CD4-positive, alpha-beta T cell (primary cell): ENCODE results near the gene NR1I2. TPM values are rescaled to one million over a fixed set of nuclear protein-coding genes. Genes with fewer than 3 reads are reported as not detected.

ENCODE experiments used
- ATAC-seq: fragments of 200-7000 bp; cut with Tn5 transposase; one replicate; pipeline ENCODE4 v1.10.0; 2022; ENCODE audit warnings: mild to moderate bottlenecking; ENCODE audit not compliant: poor library complexity
- CTCF ChIA-PET: fragments of 350-600 bp; sonication (Branson Sonifier 250); formaldehyde crosslinking; loops from one replicate; lab custom pipeline; 2021; ENCODE audit warnings: antibody characterized with exemption, inconsistent platforms; lab: Charles Lee
- POLR2A ChIA-PET: fragments of 350-600 bp; sonication (Branson Sonifier 250); formaldehyde crosslinking; loops from one replicate; lab custom pipeline; 2021; ENCODE audit warnings: antibody characterized with exemption, inconsistent platforms; lab: Charles Lee
- DNase-seq, 14 experiments: peaks; one replicate each; pipeline ENCODE4 v3.0.0-alpha.2; 2013 to 2020; ENCODE audit warnings: mixed read lengths in 2 of 14
- H3K27ac ChIP-seq, 2 donors: one replicate each; pipeline versions ENCODE4 v1.5.1 to v1.7.0; 2013; ENCODE audit warnings: low read length in 2 of 2, low read depth in 1 of 2, mild to moderate bottlenecking in 1 of 2
- H3K27me3 ChIP-seq, 2 experiments: 1 replicate in 1 of 2; 2 replicates in 1 of 2; pipeline versions ENCODE4 v1.6.1 to v1.7.0; 2013; ENCODE audit warnings: low read length in 2 of 2, control low read depth in 1 of 2, mild to moderate bottlenecking in 1 of 2, moderate library complexity in 1 of 2; ENCODE audit not compliant: insufficient read depth in 2 of 2, control insufficient read depth in 1 of 2
- H3K36me3 ChIP-seq: one replicate; pipeline ENCODE4 v1.6.1; 2013; ENCODE audit warnings: low read length, control low read depth; ENCODE audit not compliant: insufficient read depth
- H3K4me1 ChIP-seq: one replicate; pipeline ENCODE4 v1.6.1; 2013; ENCODE audit warnings: low read length, control low read depth; ENCODE audit not compliant: insufficient read depth
- H3K4me3 ChIP-seq: one replicate; pipeline ENCODE4 v1.5.1; 2013; ENCODE audit warnings: mild to moderate bottlenecking, low read length, moderate library complexity
- H3K9me3 ChIP-seq, 2 experiments: 1 replicate in 1 of 2; 2 replicates in 1 of 2; pipeline versions ENCODE4 v1.6.1 to v1.7.0; 2013; ENCODE audit warnings: low read length in 2 of 2, mild to moderate bottlenecking in 2 of 2, control low read depth in 1 of 2, moderate library complexity in 1 of 2; ENCODE audit not compliant: control insufficient read depth in 1 of 2, insufficient read depth in 1 of 2
- H3K27ac Mint-ChIP-seq: one replicate; pipeline ENCODE4 v1.8.0; 2020; ENCODE audit warnings: mixed read lengths
- H3K27me3 Mint-ChIP-seq: one replicate; pipeline ENCODE4 v1.8.0; 2021; ENCODE audit warnings: mixed read lengths
- H3K36me3 Mint-ChIP-seq: one replicate; pipeline ENCODE4 v1.8.0; 2021; ENCODE audit warnings: low read depth, mixed read lengths
- H3K4me1 Mint-ChIP-seq: one replicate; pipeline ENCODE4 v1.8.0; 2021; ENCODE audit warnings: low read depth, mixed read lengths
- H3K4me3 Mint-ChIP-seq: one replicate; pipeline ENCODE4 v1.8.0; 2020; ENCODE audit warnings: mild to moderate bottlenecking, mixed read lengths
- H3K9me3 Mint-ChIP-seq: one replicate; pipeline ENCODE4 v1.8.0; 2020; ENCODE audit warnings: mixed read lengths
- intact Hi-C, 2 experiments: fragments of 100-400 bp; cut with DNase I in 1 of 2; cut with micrococcal nuclease in 1 of 2; formaldehyde crosslinking; loops; one replicate each; pipeline versions ENCODE4 v1.15.1 to v1.9.0; 2023 to 2025; cut with DNase I, micrococcal nuclease
- total RNA-seq, 174 experiments: library from RNA in 2 of 174; stranded (reverse) in 2 of 174; gene quantifications; one replicate each; pipeline ENCODE4 v1.2.3 and lab custom pipeline; 2021 to 2026
- TF ChIP-seq, protein P1 (sequence below): fragments of 200-600 bp; IDR thresholded peaks from one replicate; pipeline ENCODE4 v1.8.0; 2022; ENCODE audit warnings: antibody characterized with exemption, mild to moderate bottlenecking

NR1I2 gene
- total RNA-seq, 2 experiments from 2014 or later: 0.25 TPM; not detected in 1

DNA sequence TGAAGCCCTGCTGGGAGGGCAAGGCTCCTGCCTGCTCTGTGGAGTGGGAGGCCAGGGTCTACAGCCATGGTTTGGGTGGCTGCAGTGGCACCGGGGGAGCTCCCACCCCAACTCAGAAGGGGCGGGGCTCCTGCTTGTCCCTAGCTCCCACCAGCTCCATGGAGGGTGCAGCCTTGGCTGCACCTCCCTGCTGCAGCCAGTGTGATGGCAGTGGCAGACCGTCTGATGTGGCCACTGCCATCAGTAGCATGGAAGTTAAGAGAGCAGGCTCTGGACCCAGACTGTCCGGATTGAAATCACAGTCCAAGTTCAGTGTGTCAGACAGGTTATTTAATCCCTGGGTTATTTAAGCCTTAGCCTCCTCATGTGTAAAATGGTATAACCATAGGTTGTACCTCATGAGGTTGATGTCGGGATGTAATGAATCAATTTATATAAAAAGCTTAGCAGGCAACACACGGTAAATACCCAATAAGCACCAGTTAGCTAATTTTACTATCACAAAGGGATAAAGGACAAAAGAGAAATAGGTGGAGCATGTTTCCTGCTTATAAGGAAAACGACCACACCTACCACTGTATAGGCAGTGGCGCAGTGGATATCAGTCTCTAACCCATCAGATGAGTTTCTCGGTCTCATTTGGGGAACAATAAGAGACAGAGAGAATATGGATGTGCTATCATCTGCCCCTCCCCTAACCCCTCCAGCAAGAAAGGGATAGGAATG, 13.1 kb upstream of the NR1I2 start:
- intact Hi-C loops: no loop called here
- ChIA-PET CTCF (no interaction called here), POLR2A (no interaction called here)
- H3K4me3 ChIP-seq: no peak overlapping the region
- Mint-ChIP-seq H3K9me3 (no peaks in the 10 kb centered on the region), H3K27me3 (peaks cover 11% of the 10 kb centered on the region), H3K4me1 (no peaks in the 10 kb centered on the region), H3K4me3 (no peak overlapping the region), H3K36me3 (no peaks in the 10 kb centered on the region), H3K27ac (no peak overlapping the region)
- no peak overlapping the region for H3K27ac ChIP-seq
- H3K9me3 ChIP-seq: peaks cover 0 to 7% of the 10 kb centered on the region in 2 experiments
- DNase-seq: no peak
- no peaks in the 10 kb centered on the region for H3K36me3 ChIP-seq
- ATAC-seq: no peak
- no peaks in the 10 kb centered on the region for H3K4me1 ChIP-seq
- TF ChIP-seq, protein P1, sequence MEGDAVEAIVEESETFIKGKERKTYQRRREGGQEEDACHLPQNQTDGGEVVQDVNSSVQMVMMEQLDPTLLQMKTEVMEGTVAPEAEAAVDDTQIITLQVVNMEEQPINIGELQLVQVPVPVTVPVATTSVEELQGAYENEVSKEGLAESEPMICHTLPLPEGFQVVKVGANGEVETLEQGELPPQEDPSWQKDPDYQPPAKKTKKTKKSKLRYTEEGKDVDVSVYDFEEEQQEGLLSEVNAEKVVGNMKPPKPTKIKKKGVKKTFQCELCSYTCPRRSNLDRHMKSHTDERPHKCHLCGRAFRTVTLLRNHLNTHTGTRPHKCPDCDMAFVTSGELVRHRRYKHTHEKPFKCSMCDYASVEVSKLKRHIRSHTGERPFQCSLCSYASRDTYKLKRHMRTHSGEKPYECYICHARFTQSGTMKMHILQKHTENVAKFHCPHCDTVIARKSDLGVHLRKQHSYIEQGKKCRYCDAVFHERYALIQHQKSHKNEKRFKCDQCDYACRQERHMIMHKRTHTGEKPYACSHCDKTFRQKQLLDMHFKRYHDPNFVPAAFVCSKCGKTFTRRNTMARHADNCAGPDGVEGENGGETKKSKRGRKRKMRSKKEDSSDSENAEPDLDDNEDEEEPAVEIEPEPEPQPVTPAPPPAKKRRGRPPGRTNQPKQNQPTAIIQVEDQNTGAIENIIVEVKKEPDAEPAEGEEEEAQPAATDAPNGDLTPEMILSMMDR: no peak
- peaks cover 0 to 2% of the 10 kb centered on the region in 2 experiments for H3K27me3 ChIP-seq

DNA sequence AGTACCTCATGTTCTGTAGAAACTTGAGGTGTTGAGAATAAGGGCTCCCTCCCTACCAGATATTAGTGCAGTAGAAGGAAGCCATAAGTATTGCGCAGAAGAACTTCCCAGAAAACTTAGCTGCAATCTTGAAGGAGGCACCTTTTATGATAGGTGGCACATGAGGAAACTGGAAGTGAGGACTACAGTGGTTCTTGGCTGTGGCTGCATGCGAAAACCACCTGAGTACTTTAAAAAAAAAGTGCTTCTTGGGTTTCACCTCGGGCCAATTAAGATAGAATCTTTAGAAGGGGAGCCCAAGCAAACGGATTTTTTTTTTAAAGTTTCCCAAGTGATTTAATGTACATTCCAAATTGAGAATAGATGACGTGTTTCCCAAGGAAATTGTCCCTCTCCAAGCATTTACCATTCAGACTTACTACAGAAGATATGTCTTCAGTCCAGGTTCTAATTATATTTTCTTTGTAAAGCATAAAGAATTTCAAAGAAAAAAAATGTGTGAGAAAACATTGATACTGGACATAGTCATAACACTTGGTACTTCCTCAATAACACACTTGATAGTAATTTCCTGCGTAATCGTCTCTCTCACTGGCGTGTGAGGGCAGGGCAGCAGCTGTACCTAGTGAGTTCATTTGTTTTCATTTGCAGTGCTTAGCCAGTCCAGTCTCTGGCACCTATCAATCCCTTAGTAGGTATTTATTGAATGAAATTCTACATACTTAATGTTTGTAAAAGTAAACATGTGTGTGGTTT, 12.3 kb upstream of the NR1I2 start:
- Mint-ChIP-seq H3K27ac (no peak overlapping the region), H3K4me3 (no peak overlapping the region), H3K4me1 (no peaks in the 10 kb centered on the region), H3K27me3 (peaks cover 11% of the 10 kb centered on the region), H3K36me3 (no peaks in the 10 kb centered on the region), H3K9me3 (no peaks in the 10 kb centered on the region)
- H3K4me1 ChIP-seq: no peaks in the 10 kb centered on the region
- CTCF ChIA-PET: no interaction called here
- H3K9me3 ChIP-seq: peaks cover 0 to 7% of the 10 kb centered on the region in 2 experiments
- intact Hi-C loops: no loop called here
- POLR2A ChIA-PET: no interaction called here
- TF ChIP-seq, protein P1: no peak
- DNase-seq (no peak), ATAC-seq (no peak)
- H3K27me3 ChIP-seq: peaks cover 0 to 2% of the 10 kb centered on the region in 2 experiments
- H3K36me3 ChIP-seq: no peaks in the 10 kb centered on the region
- H3K27ac ChIP-seq: no peak overlapping the region
- no peak overlapping the region for H3K4me3 ChIP-seq

DNA sequence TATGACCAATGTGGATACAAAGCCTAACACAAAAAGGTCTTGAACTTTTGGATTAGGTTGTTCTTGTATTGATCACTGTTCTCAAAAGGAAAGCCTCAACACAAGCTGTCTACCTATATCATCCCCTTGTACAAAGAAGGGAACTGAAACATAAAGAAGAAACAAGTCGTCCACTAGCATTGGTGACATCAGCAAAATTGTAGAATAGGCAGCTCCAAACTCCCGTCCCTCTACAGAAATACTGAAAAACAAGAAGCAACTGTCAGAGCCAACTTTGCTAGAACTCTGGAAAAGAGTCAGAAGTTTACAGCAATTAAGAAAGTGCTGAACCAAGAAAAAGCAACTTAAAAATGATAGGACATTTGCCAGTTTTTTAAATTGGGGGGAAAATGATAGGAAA, 7.5 kb upstream of the NR1I2 start:
- H3K9me3 ChIP-seq: peaks cover 0 to 3% of the 10 kb centered on the region in 2 experiments
- DNase-seq: no peak
- Mint-ChIP-seq H3K27ac (no peak overlapping the region), H3K4me1 (no peaks in the 10 kb centered on the region), H3K9me3 (peaks cover 5% of the 10 kb centered on the region), H3K36me3 (no peaks in the 10 kb centered on the region), H3K27me3 (no peaks in the 10 kb centered on the region), H3K4me3 (no peak overlapping the region)
- H3K27me3 ChIP-seq: peaks cover 0 to 2% of the 10 kb centered on the region in 2 experiments
- no peak overlapping the region for H3K27ac ChIP-seq
- H3K36me3 ChIP-seq: no peaks in the 10 kb centered on the region
- no peaks in the 10 kb centered on the region for H3K4me1 ChIP-seq
- TF ChIP-seq, protein P1: no peak
- H3K4me3 ChIP-seq: no peak overlapping the region
- ATAC-seq: no peak
- intact Hi-C loops: no loop called here
- POLR2A ChIA-PET: no interaction called here
- CTCF ChIA-PET: no interaction called here
